ENCODE results near the gene MGARP. TPM values are rescaled to one million over a fixed set of nuclear protein-coding genes. Genes with fewer than 3 reads are reported as not detected.

MGARP gene
- total and polyA plus RNA-seq, 9 of the 15 experiments (the other 6 are each of a cell fraction or from before 2014, with no cell fraction given), result 0.11 to 0.45 (median 0.23) TPM; not detected in 4

GRCh38 chr4:139219450-139220055, 60.5 kb downstream of the MGARP start:
- CTCF ChIA-PET (ENCODE audit: low intra/inter-chr PET ratio), result no interaction called here
- intact Hi-C loops (cut with micrococcal nuclease), result loop anchor here (10.0 kb wide), 1 partner anchor 315 kb away; no protein-coding TSS in a partner anchor
- POLR2A ChIA-PET, result interaction anchor here (1.1 kb wide), 1 partner anchor 82 kb away, joined by 3 read pairs; the partner anchor contains the start of gene NAA15
- no peaks in the 10 kb centered on the region for H3K36me3 ChIP-seq (ENCODE audit: control insufficient read depth, insufficient read depth, low read length)
- H3K9ac ChIP-seq (ENCODE audit: insufficient read depth in 1 of 2, low read depth in 2 of 2, low read length in 2 of 2), result no peak overlapping the region
- peaks cover 0 to 10% of the 10 kb centered on the region in 2 experiments; a peak in 2 of 5 replicates for H3K4me1 ChIP-seq (replicated peaks in 1 of 2; ENCODE audit: control insufficient read depth in 2 of 2, insufficient read depth in 2 of 2, low read length in 2 of 2)
- H3K27ac ChIP-seq (ENCODE audit: extremely low read depth, low read depth, low read length), result no peak overlapping the region
- no peaks in the 10 kb centered on the region for H3K27me3 ChIP-seq (ENCODE audit: control insufficient read depth in 2 of 2, insufficient read depth in 2 of 2, low read length in 2 of 2)
- in situ Hi-C loops (cut with MboI), result no loop called here
- no peaks in the 10 kb centered on the region for H3K9me3 ChIP-seq (replicated peaks; ENCODE audit: control insufficient read depth, insufficient read depth, low read depth, low read length)
- no peak for DNase-seq (ENCODE audit: extremely low read depth in 1 of 4, low spot score in 3 of 4)
- no peak overlapping the region for H3K4me3 ChIP-seq
- 27% methylated on average over 4 of the region's 4 CpGs for WGBS (ENCODE audit: insufficient coverage, low coverage, missing lambda C conversion rate)
- no peak overlapping the region for H3K4me2 ChIP-seq (ENCODE audit: insufficient read depth, low read length)
- no peak overlapping the region for H2AFZ ChIP-seq (ENCODE audit: low read depth, low read length)
- no peaks in the 10 kb centered on the region for H4K20me1 ChIP-seq (replicated peaks; ENCODE audit: control insufficient read depth, insufficient read depth, low read length)
- H3K79me2 ChIP-seq (ENCODE audit: control insufficient read depth, insufficient read depth, low read length), result no peaks in the 10 kb centered on the region
- H3K9me1 ChIP-seq (ENCODE audit: control insufficient read depth, insufficient read depth, low read length), result no peaks in the 10 kb centered on the region
- no peak for ATAC-seq
- BruUV-seq (replicated peaks), result no TSS peak
- no peak for FAIRE-seq
- no peak for TF ChIP-seq YY1 (IDR thresholded peaks at IDR 0.05; ENCODE audit: borderline replicate concordance in 1 of 3, control insufficient read depth in 1 of 3, extremely low read depth in 1 of 3, insufficient read depth in 3 of 3, insufficient read length in 1 of 3, insufficient replicate concordance in 2 of 3, low read depth in 1 of 3, low read length in 2 of 3)
- peak; percentile 82 for TF ChIP-seq NFIC (IDR thresholded peaks at IDR 0.05)

Small RNA genes within 50 kb of the gene (small RNA-seq; reads per million reads assigned to genes)
- gene RNU6-1074P, result not detected
- not detected for gene RNU6-1214P
- not detected for gene RNU6-506P

Other genes with a start within 250 kb of the MGARP start
- 29.7 TPM in 2 replicates for gene ELF2, start 103.0 kb downstream of the MGARP start, total RNA-seq (2014; rRNA removed)
- 58.7 and 71.2 TPM in 2 replicates for gene ELF2, start 103.0 kb downstream of the MGARP start, total RNA-seq (2014; rRNA removed; fragmentation: Illumina TruSeq; extraction: Trizol)
- gene ELF2, start 103.0 kb downstream of the MGARP start, total RNA-seq (2015; rRNA removed; fragmentation: Illumina TruSeq; extraction: Trizol), result 47.5 and 51.3 TPM in 2 replicates
- 43.4 and 43.5 TPM in 2 replicates for gene ELF2, start 103.0 kb downstream of the MGARP start, total RNA-seq (2021)
- 48.7 and 54.3 TPM in 2 replicates for gene ELF2, start 103.0 kb downstream of the MGARP start, polyA plus RNA-seq (2011; rRNA removed)
- 37.9 and 41.6 TPM in 2 replicates for gene ELF2, start 103.0 kb downstream of the MGARP start, polyA plus RNA-seq (2014; fragmentation: Illumina TruSeq; extraction: Trizol)
- 10 to 100 TPM in 1 of 2 experiments, 1 to 10 TPM in 1; 9.4 to 18.0 TPM for gene ELF2, start 103.0 kb downstream of the MGARP start, polyA plus RNA-seq (2014; fragmentation: Nextera tagmentation; extraction: Ambion mirVana)
- gene ELF2, start 103.0 kb downstream of the MGARP start, polyA plus RNA-seq (2014; rRNA removed), result 29.1 and 30.3 TPM in 2 replicates
- gene NAA15, start 21.3 kb upstream of the MGARP start, total RNA-seq (2014; rRNA removed), result 63.2 and 67.6 TPM in 2 replicates
- gene NAA15, start 21.3 kb upstream of the MGARP start, total RNA-seq (2014; rRNA removed; fragmentation: Illumina TruSeq; extraction: Trizol), result 114 and 126 TPM in 2 replicates
- gene NAA15, start 21.3 kb upstream of the MGARP start, total RNA-seq (2015; rRNA removed; fragmentation: Illumina TruSeq; extraction: Trizol), result 87.5 and 96.4 TPM in 2 replicates
- 117 TPM in 2 replicates for gene NAA15, start 21.3 kb upstream of the MGARP start, total RNA-seq (2021)
- 39.8 and 61.9 TPM in 2 replicates for gene NAA15, start 21.3 kb upstream of the MGARP start, polyA plus RNA-seq (2011; rRNA removed)
- 60.4 and 76.4 TPM in 2 replicates for gene NAA15, start 21.3 kb upstream of the MGARP start, polyA plus RNA-seq (2014; fragmentation: Illumina TruSeq; extraction: Trizol)
- 10 to 100 TPM; 37.8 to 41.3 TPM for gene NAA15, start 21.3 kb upstream of the MGARP start, polyA plus RNA-seq (2014; fragmentation: Nextera tagmentation; extraction: Ambion mirVana)
- gene NAA15, start 21.3 kb upstream of the MGARP start, polyA plus RNA-seq (2014; rRNA removed), result 45.9 and 48.9 TPM in 2 replicates
- 82.2 and 120 TPM in 2 replicates for gene NDUFC1, start 22.3 kb upstream of the MGARP start, total RNA-seq (2014; rRNA removed)
- gene NDUFC1, start 22.3 kb upstream of the MGARP start, total RNA-seq (2014; rRNA removed; fragmentation: Illumina TruSeq; extraction: Trizol), result 89.2 and 89.5 TPM in 2 replicates
- 141 and 142 TPM in 2 replicates for gene NDUFC1, start 22.3 kb upstream of the MGARP start, total RNA-seq (2015; rRNA removed; fragmentation: Illumina TruSeq; extraction: Trizol)
- 88.8 and 95.4 TPM in 2 replicates for gene NDUFC1, start 22.3 kb upstream of the MGARP start, total RNA-seq (2021)
- gene NDUFC1, start 22.3 kb upstream of the MGARP start, polyA plus RNA-seq (2011; rRNA removed), result 55.8 and 58.9 TPM in 2 replicates
- 62.2 and 119 TPM in 2 replicates for gene NDUFC1, start 22.3 kb upstream of the MGARP start, polyA plus RNA-seq (2014; fragmentation: Illumina TruSeq; extraction: Trizol)
- 100 to 1,000 TPM; 350 to 378 TPM for gene NDUFC1, start 22.3 kb upstream of the MGARP start, polyA plus RNA-seq (2014; fragmentation: Nextera tagmentation; extraction: Ambion mirVana)
- gene NDUFC1, start 22.3 kb upstream of the MGARP start, polyA plus RNA-seq (2014; rRNA removed), result 170 and 180 TPM in 2 replicates
- gene RAB33B, start 173.9 kb upstream of the MGARP start, total RNA-seq (2014; rRNA removed), result 2.3 and 3.0 TPM in 2 replicates
- gene RAB33B, start 173.9 kb upstream of the MGARP start, total RNA-seq (2014; rRNA removed; fragmentation: Illumina TruSeq; extraction: Trizol), result 3.7 and 3.9 TPM in 2 replicates
- gene RAB33B, start 173.9 kb upstream of the MGARP start, total RNA-seq (2015; rRNA removed; fragmentation: Illumina TruSeq; extraction: Trizol), result 2.6 and 3.5 TPM in 2 replicates
- 2.6 and 2.7 TPM in 2 replicates for gene RAB33B, start 173.9 kb upstream of the MGARP start, total RNA-seq (2021)
- 3.7 and 4.0 TPM in 2 replicates for gene RAB33B, start 173.9 kb upstream of the MGARP start, polyA plus RNA-seq (2011; rRNA removed)
- 2.6 and 3.5 TPM in 2 replicates for gene RAB33B, start 173.9 kb upstream of the MGARP start, polyA plus RNA-seq (2014; fragmentation: Illumina TruSeq; extraction: Trizol)
- 1 to 10 TPM; 1.8 to 3.3 TPM for gene RAB33B, start 173.9 kb upstream of the MGARP start, polyA plus RNA-seq (2014; fragmentation: Nextera tagmentation; extraction: Ambion mirVana)
- gene RAB33B, start 173.9 kb upstream of the MGARP start, polyA plus RNA-seq (2014; rRNA removed), result 1.7 and 2.6 TPM in 2 replicates

Data from K562 (cell line).